Bone marrow (tissue), 2 donors: ENCODE measurements around the gene CLEC18B.
"Not testable (repeated sequence)": the region's sequence is repeated elsewhere in the genome, so short reads cannot be mapped to it uniquely, and the experiment has no call there.

Source experiments
- DNase-seq, 2 donors: peaks; one replicate each; lab custom pipeline; 2025; lab: John Stamatoyannopoulos, UW

The CLEC18B gene

GRCh38 chr16:74420612-74421481 is at the start of gene CLEC18B:
Gene CLEC18B (minus strand): TSS chr16:74421478. CDS start chr16:74421270, 208 bp downstream.
- not testable (repeated sequence) for DNase-seq

GRCh38 chr16:74469946-74470478 is 48.7 kb upstream of the CLEC18B start:
- no peak for DNase-seq

GRCh38 chr16:74468807-74469525 is 47.7 kb upstream of the CLEC18B start:
- no peak for DNase-seq

- DNase-seq: no peak
Measured at GRCh38 chr16:74466872-74467271, 45.6 kb upstream of the CLEC18B start.

DNA sequence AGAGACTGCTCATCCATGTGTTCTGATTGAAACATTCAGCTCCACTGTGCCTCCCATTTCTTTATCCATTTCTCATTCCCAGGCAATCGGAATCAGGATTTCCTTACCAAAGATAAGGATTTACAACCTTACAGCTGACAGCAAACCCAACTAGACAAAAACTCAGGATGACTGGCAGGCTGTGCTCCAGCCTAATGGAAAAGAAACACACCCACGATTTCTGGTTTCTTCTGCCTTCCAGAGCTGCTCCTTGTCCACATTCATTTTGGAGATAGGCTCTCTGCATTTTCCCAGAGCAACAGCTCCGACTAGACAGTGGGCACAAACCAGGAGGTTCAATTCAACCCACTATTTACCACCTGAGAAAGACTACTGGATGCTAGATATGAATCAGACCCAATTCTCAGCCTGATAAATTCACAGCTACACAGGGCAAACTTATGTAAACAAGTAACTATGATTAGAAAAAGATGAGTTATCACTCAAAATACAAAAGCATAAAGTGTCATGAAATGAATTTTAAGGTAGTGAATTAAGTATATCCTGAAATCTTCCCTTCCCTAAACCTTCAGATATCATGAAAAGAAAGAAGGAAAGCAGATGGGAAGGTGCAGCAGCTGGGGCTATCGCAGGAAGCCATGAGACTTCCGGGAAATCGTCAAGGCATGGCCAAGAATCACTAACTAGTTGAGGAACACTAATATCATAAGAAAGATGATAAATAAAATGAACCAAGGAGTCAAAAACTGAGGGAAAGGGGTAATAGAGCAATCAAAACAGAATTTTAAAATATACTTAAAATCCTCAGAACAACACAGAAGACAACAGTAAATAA is 44.8 kb upstream of the CLEC18B start:
- DNase-seq: no peak

GRCh38 chr16:74465281-74465680 is 44.0 kb upstream of the CLEC18B start:
- DNase-seq: no peak

GRCh38 chr16:74463888-74464287 is 42.6 kb upstream of the CLEC18B start:
- DNase-seq: no peak

DNA sequence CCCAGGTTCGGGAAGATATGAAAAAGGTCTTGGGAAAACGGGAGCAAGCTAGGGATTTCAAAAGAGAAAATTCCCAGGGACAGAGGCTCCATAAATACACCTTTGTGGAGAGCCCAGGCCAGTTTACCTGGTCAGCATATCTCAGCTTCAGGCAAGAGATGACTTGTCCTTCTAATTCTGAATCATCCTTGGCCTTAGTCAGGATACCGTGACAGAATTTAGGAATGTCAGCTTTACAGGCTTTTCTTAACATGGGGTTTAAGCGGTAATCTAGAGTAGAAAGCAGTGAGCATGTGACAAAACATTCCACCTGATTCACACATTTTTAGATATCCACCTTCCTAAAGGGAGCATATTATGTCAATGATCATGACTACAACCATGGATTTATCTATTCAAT is 41.1 kb upstream of the CLEC18B start:
- DNase-seq: no peak

- no peak for DNase-seq
Measured at GRCh38 chr16:74461826-74462225, 40.5 kb upstream of the CLEC18B start.

GRCh38 chr16:74460542-74460941 is 39.3 kb upstream of the CLEC18B start:
- no peak for DNase-seq

GRCh38 chr16:74456290-74456625 is 35.0 kb upstream of the CLEC18B start:
- DNase-seq: no peak

GRCh38 chr16:74455619-74456289 is 34.5 kb upstream of the CLEC18B start:
- DNase-seq: no peak

DNA sequence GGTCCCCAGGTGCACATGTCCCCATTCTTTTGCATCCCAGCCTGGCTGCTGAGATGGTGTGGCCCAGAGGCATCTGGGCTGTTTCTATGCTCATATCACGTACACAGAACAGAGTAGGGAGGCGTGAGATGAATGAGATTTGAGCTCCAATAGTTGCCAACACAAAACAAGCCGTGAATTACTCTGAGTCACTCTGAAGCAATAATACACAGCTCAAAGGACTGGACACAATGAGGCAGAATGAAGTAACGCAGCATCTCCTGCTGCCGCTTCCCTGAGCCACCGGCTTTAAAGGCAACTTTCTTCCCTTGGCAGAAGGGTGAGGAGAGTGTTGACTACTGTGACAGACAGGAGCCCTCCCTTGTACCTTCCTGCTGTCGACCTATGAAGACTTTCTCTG is 33.9 kb upstream of the CLEC18B start:
- no peak for DNase-seq

DNA sequence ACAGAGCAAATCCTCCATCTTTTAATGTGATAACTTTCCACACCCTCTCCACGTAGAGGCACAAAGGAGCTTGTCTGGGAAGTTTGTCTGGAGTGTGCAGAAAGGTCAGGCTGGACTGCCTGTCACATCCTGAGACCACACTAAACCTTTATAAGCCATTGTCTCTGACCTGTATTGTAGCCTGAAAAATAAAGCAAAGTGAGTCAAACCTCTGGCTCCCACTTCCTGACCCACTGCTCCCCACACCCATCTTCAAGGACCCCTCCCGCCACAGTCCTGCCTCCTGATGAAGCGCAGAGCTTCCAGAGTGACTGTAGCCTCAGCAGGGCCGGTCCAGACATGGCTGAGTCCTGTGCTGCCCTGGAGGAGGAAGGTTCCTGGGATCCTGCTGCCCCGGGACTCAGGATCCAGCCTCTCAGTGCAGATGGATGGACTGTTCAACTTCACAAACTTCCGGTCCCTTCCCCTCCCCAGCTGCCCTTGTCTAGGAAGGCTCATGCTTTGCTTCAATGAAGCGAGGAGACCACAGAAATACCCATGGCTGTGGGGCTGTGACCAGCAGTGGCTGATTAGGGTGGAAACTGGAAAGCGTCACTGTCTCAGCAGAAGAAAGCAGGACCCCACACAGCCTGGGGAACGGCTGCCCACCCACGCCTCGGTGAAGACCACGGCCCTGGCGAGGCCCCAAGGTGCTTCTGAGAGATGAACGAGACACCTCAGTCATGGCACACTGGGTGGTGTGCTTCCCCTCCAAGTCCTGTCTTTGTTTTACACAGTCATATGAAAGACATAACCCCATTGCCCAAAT is 30.9 kb upstream of the CLEC18B start:
- no peak for DNase-seq

DNA sequence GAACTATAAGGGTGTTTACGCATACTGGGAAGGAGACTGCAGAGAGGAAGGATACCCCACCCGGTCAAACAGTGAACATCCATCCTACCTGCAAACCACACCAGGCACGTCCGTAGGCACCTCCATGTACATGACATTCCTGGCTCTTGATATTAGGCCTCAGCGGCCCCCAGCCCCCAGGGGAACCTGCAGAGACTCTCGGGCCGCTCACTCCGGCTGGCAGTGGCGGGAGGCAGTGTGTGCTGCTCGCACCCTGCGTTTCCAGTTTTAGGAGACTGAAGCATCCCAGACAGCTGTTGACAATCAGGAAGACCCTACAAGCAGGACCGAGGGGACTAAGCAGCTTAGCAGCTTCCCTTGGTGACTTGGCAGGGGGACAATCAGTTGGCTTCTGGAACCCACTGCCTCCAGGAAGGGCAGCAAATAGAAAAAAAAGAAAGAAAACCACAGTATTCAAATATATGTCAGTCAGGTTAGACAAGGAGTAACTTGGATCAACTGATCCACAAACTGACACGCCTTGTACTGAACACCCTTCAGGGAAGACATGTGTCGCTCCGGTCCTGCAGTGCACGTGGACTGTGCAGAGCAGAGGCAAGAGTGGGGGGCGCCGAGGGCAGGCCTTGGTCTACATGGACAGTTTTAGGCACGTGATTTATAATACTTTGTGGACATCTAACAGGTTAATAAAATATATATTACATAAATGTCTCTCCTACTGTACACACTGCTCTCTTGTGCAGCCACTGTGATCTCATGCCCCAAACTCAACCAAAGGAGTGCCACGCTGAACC is 29.9 kb upstream of the CLEC18B start:
- DNase-seq: no peak

DNA sequence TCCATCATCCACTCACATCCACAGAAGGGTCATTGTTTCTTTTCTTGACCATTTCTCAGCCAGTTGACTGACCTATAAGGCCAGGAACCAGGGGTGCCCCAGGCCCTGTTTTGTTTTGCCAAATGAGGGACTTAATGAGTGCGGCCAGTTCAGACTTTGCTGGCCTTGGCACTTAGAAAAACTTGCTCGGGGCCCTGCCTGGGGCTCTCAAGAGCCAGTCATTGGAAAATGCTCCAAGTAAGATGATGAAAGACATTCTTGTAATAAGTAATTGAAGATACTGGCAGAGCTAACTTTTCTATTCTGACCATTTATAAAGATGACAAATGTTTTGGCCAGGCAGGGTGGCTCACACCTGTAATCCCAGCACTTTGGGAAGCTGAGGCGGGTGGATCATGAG is 29.0 kb upstream of the CLEC18B start:
- DNase-seq: no peak

DNA sequence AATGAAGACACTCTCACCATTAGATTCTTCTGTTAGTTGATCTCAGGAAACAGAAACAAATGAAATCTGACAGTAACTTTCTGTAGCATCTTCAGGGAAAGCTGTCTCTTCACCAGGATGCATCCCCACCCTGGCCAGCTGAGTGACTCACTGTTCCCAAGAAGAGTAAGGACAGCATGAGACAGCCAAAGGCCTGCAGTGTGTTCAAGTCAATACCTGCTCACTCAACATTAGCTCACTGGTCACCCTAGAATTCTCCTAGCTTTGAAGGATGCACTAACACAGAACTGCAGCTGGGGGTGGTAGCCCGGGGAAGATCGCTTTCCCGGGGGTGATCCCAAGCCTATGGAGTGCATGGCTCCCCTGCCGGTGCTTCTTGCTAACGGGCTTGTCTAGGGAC is 28.2 kb upstream of the CLEC18B start:
- no peak for DNase-seq

DNA sequence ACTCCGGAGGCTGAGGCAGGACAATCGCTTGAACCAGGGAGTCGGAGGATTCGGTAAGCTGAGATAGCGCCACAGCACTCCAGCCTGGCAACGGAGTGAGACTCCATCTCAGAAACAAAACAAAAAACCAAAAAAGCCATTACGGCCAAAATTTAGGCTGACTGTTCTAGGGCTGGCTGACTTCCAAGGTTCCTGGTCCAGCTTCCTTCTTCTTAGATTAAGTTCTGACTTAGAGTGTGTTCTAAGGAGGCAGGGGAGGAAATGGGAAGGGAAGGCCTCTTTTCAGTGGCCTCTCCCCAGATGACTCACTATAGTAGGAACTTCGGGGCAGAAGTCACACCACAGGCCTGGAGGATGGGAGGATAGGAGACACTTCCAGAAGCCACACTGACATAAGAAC is 27.7 kb upstream of the CLEC18B start:
- no peak for DNase-seq

DNA sequence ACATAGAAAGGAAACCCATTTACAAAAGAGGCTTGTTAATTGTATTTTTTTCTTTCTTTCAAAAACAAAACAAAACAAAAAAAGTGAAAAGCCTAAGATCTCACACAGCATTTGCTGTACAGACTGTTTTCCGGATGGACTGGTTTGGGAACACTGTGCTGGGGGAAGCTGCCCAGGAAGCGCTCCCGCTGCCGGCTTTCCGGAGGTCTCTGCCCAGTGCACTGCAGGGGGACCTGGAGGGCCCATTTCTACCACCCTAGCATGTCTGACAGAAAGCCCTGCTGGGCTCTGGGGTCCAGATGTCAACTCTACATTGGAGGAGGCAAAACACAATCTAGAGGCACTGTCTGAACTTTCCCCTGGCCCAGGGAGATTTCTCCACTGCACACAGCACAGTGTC is 26.3 kb upstream of the CLEC18B start:
- no peak for DNase-seq

- DNase-seq: no peak
Measured at GRCh38 chr16:74446866-74447265, 25.6 kb upstream of the CLEC18B start.
